HepG2 (cell line): ENCODE data around the gene KXD1. TPM values are rescaled to one million over a fixed set of nuclear protein-coding genes. Genes with fewer than 3 reads are reported as not detected.

Source experiments
- BATF2 ChIP-seq: sonication (generic); formaldehyde crosslinking; IDR thresholded peaks from 2 replicates; pipeline ENCODE4 v1.8.0; 2022; ENCODE audit warnings: mild to moderate bottlenecking, missing genetic modification reagents, moderate library complexity
- BRCA1 ChIP-seq: sonication (generic); formaldehyde crosslinking; IDR thresholded peaks from 2 replicates; pipeline ENCODE4 v1.4.0; 2020; ENCODE audit warnings: missing genetic modification reagents
- CBX2 ChIP-seq, 2 experiments: fragments of 200-600 bp in 1 of 2; sonication (generic); formaldehyde crosslinking in 1 of 2; IDR thresholded peaks; 2 replicates each; pipeline versions ENCODE4 v1.7.0 to v1.8.1; 2018 to 2022; ENCODE audit warnings: low read depth in 2 of 2, low read length in 1 of 2, mild to moderate bottlenecking in 1 of 2, missing genetic modification reagents in 1 of 2
- DR1 ChIP-seq: sonication (generic); formaldehyde crosslinking; IDR thresholded peaks from 2 replicates; pipeline ENCODE4 v1.8.0; 2021; ENCODE audit warnings: mild to moderate bottlenecking, missing genetic modification reagents, inconsistent platforms
- ETV5 ChIP-seq: IDR thresholded peaks from 2 replicates; pipeline ENCODE4 v1.6.1; 2018; ENCODE audit warnings: missing biosample characterization, missing genetic modification reagents, inconsistent platforms, borderline replicate concordance
- HMG20A ChIP-seq: IDR thresholded peaks from 2 replicates; pipeline ENCODE4 v1.6.1; 2016; ENCODE audit warnings: borderline replicate concordance
- IRF2 ChIP-seq: IDR thresholded peaks from 2 replicates; pipeline ENCODE4 v1.6.1; 2018; ENCODE audit warnings: missing genetic modification reagents, missing compliant biosample characterization
- NFE2 ChIP-seq: sonication (generic); formaldehyde crosslinking; IDR thresholded peaks from 2 replicates; pipeline ENCODE4 v1.4.0; 2020; ENCODE audit warnings: missing genetic modification reagents
- NFKB2 ChIP-seq: sonication (generic); formaldehyde crosslinking; IDR thresholded peaks from 2 replicates; pipeline ENCODE4 v1.4.0; 2020; ENCODE audit warnings: missing genetic modification reagents, borderline replicate concordance
- SALL2 ChIP-seq: sonication (generic); formaldehyde crosslinking; IDR thresholded peaks from 2 replicates; pipeline ENCODE4 v1.8.1; 2023; ENCODE audit warnings: mild to moderate bottlenecking, missing genetic modification reagents, inconsistent platforms
- SIN3B ChIP-seq: fragments of 150-350 bp; IDR thresholded peaks from 2 replicates; pipeline ENCODE4 v1.6.1; 2014; ENCODE audit warnings: low read length
- TGIF2 ChIP-seq: IDR thresholded peaks from 2 replicates; pipeline ENCODE4 v1.6.1; 2016; ENCODE audit warnings: control low read depth, missing compliant biosample characterization
- ZNF12 ChIP-seq: sonication (generic); formaldehyde crosslinking; IDR thresholded peaks from 2 replicates; pipeline ENCODE4 v1.5.0; 2020; ENCODE audit warnings: missing genetic modification reagents
- ZNF33B ChIP-seq: sonication (generic); formaldehyde crosslinking; IDR thresholded peaks from 2 replicates; pipeline ENCODE4 v1.5.1; 2020; ENCODE audit warnings: mild to moderate bottlenecking, missing genetic modification reagents
- ZNF430 ChIP-seq: sonication (generic); formaldehyde crosslinking; IDR thresholded peaks from 2 replicates; pipeline ENCODE4 v1.9.0; 2021; ENCODE audit warnings: mild to moderate bottlenecking, missing genetic modification reagents
- ZNF672 ChIP-seq: sonication (generic); formaldehyde crosslinking; IDR thresholded peaks from 2 replicates; pipeline ENCODE4 v1.8.1; 2022; ENCODE audit warnings: missing genetic modification reagents
- ZNF678 ChIP-seq: sonication (generic); formaldehyde crosslinking; IDR thresholded peaks from 2 replicates; pipeline ENCODE4 v1.4.0; 2020; ENCODE audit warnings: mild to moderate bottlenecking, missing genetic modification reagents
- ZNF703 ChIP-seq: sonication (generic); formaldehyde crosslinking; IDR thresholded peaks from 2 replicates; pipeline ENCODE4 v1.5.1; 2020; ENCODE audit warnings: missing genetic modification reagents, mild to moderate bottlenecking, moderate library complexity, borderline replicate concordance
- ZSCAN20 ChIP-seq: sonication (generic); formaldehyde crosslinking; IDR thresholded peaks from 2 replicates; pipeline ENCODE4 v1.4.0; 2020; ENCODE audit warnings: missing genetic modification reagents, mild to moderate bottlenecking, borderline replicate concordance
- polyA plus RNA-seq, 8 experiments: library from polyadenylated mRNA; depleted of rRNA in 3 of 8; stranded (reverse) in 7 of 8; unstranded in 1 of 8; fragments of >200 nt; fragmentation: Illumina TruSeq in 4 of 8; extraction: Trizol in 4 of 8; gene quantifications; 2 replicates each; pipeline versions ENCODE4 v1.2.1 to v1.2.3, GENCODE V29; 2011 to 2016; ENCODE audit warnings: low read depth in 4 of 8, missing spikeins in 1 of 8, mixed read lengths in 1 of 8; ENCODE audit not compliant: insufficient read depth in 1 of 8
- total RNA-seq, 5 experiments: library from RNA; depleted of rRNA; stranded (reverse); fragments of >200 nt; fragmentation: Illumina TruSeq; extraction: Trizol; gene quantifications; 2 replicates each; pipeline ENCODE4 v1.2.3, GENCODE V29; 2016; ENCODE audit warnings: low read depth in 1 of 5
- TF ChIP-seq, protein P1 (sequence below): sonication (generic); formaldehyde crosslinking; IDR thresholded peaks from 2 replicates; pipeline ENCODE4 v1.4.0; 2020; ENCODE audit warnings: missing genetic modification reagents
- TF ChIP-seq, protein P2 (sequence below): IDR thresholded peaks from 2 replicates; pipeline ENCODE4 v1.6.1; 2016; ENCODE audit warnings: mild to moderate bottlenecking
- TF ChIP-seq, protein P3 (sequence below): sonication (generic); formaldehyde crosslinking; IDR thresholded peaks from 2 replicates; pipeline ENCODE4 v1.4.0; 2020; ENCODE audit warnings: mild to moderate bottlenecking, missing genetic modification reagents, borderline replicate concordance

KXD1 gene
- total and polyA plus RNA-seq, 2 of the 13 experiments (the other 11 are each of a cell fraction or from before 2014, with no cell fraction given), result 44.6 to 143 TPM

- TF ChIP-seq, protein P1, sequence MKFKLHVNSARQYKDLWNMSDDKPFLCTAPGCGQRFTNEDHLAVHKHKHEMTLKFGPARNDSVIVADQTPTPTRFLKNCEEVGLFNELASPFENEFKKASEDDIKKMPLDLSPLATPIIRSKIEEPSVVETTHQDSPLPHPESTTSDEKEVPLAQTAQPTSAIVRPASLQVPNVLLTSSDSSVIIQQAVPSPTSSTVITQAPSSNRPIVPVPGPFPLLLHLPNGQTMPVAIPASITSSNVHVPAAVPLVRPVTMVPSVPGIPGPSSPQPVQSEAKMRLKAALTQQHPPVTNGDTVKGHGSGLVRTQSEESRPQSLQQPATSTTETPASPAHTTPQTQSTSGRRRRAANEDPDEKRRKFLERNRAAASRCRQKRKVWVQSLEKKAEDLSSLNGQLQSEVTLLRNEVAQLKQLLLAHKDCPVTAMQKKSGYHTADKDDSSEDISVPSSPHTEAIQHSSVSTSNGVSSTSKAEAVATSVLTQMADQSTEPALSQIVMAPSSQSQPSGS (CRISPR knock-in tag), result peak; percentile 72; the same call in 1 of the 2 replicates
- no peak for TF ChIP-seq SIN3B
- no peak; the same call in 1 of the 2 replicates for TF ChIP-seq ZNF678 (CRISPR knock-in tag)
- peak; percentile 65 for TF ChIP-seq ZNF33B (CRISPR knock-in tag)
- TF ChIP-seq NFE2 (CRISPR knock-in tag), result peak; percentile 52; the same call in 1 of the 2 replicates
- TF ChIP-seq, protein P2, sequence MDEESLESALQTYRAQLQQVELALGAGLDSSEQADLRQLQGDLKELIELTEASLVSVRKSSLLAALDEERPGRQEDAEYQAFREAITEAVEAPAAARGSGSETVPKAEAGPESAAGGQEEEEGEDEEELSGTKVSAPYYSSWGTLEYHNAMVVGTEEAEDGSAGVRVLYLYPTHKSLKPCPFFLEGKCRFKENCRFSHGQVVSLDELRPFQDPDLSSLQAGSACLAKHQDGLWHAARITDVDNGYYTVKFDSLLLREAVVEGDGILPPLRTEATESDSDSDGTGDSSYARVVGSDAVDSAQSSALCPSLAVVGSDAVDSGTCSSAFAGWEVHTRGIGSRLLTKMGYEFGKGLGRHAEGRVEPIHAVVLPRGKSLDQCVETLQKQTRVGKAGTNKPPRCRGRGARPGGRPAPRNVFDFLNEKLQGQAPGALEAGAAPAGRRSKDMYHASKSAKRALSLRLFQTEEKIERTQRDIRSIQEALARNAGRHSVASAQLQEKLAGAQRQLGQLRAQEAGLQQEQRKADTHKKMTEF (CRISPR knock-in tag), result peak; percentile 93
- TF ChIP-seq BATF2 (CRISPR knock-in tag), result no peak
- no peak; the same call in 1 of the 2 replicates for TF ChIP-seq BRCA1 (CRISPR knock-in tag)
- peak; percentile 25; the same call in 1 of the 2 replicates for TF ChIP-seq SALL2 (CRISPR knock-in tag)
- peak; percentile 59; the same call in 1 of the 2 replicates for TF ChIP-seq ZSCAN20 (CRISPR knock-in tag)
- TF ChIP-seq ETV5 (CRISPR knock-in tag), result peak; percentile 74; the same call in 1 of the 2 replicates
- TF ChIP-seq DR1 (CRISPR knock-in tag), result 0 out of 2 replicates have a peak, but pooled peaks have one; percentile 23
- TF ChIP-seq ZNF672 (CRISPR knock-in tag), result no peak
- TF ChIP-seq IRF2, result peak; percentile 76; the same call in 1 of the 2 replicates
- TF ChIP-seq ZNF703, result no peak
- TF ChIP-seq HMG20A (CRISPR knock-in tag), result peak; percentile 23; the same call in 1 of the 2 replicates
- TF ChIP-seq ZNF12 (CRISPR knock-in tag), result peak; percentile 87
- no peak; the same call in 1 of the 2 replicates for TF ChIP-seq ZNF430 (CRISPR knock-in tag)
- TF ChIP-seq NFKB2 (CRISPR knock-in tag), result no peak
- TF ChIP-seq, protein P3, sequence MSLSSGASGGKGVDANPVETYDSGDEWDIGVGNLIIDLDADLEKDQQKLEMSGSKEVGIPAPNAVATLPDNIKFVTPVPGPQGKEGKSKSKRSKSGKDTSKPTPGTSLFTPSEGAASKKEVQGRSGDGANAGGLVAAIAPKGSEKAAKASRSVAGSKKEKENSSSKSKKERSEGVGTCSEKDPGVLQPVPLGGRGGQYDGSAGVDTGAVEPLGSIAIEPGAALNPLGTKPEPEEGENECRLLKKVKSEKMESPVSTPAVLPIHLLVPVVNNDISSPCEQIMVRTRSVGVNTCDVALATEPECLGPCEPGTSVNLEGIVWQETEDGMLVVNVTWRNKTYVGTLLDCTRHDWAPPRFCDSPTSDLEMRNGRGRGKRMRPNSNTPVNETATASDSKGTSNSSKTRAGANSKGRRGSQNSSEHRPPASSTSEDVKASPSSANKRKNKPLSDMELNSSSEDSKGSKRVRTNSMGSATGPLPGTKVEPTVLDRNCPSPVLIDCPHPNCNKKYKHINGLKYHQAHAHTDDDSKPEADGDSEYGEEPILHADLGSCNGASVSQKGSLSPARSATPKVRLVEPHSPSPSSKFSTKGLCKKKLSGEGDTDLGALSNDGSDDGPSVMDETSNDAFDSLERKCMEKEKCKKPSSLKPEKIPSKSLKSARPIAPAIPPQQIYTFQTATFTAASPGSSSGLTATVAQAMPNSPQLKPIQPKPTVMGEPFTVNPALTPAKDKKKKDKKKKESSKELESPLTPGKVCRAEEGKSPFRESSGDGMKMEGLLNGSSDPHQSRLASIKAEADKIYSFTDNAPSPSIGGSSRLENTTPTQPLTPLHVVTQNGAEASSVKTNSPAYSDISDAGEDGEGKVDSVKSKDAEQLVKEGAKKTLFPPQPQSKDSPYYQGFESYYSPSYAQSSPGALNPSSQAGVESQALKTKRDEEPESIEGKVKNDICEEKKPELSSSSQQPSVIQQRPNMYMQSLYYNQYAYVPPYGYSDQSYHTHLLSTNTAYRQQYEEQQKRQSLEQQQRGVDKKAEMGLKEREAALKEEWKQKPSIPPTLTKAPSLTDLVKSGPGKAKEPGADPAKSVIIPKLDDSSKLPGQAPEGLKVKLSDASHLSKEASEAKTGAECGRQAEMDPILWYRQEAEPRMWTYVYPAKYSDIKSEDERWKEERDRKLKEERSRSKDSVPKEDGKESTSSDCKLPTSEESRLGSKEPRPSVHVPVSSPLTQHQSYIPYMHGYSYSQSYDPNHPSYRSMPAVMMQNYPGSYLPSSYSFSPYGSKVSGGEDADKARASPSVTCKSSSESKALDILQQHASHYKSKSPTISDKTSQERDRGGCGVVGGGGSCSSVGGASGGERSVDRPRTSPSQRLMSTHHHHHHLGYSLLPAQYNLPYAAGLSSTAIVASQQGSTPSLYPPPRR (CRISPR knock-in tag), result peak; percentile 60; the same call in 1 of the 2 replicates
- no peak for TF ChIP-seq CBX2 (IDR thresholded peaks at IDR 0.05; ENCODE audit: low read depth, low read length)
- TF ChIP-seq CBX2 (CRISPR knock-in tag; IDR thresholded peaks at IDR 0.05; ENCODE audit: low read depth), result no peak
- peak; percentile 64 for TF ChIP-seq TGIF2 (CRISPR knock-in tag)
Observed at GRCh38 chr19:18588611-18589379, 31.1 kb downstream of the KXD1 start, which contains the start of gene REX1BD (continued).
